Naive thymus-derived CD4-positive, alpha-beta T cell (primary cell): Measurements from ENCODE around the gene CKMT2. TPM values are rescaled to one million over a fixed set of nuclear protein-coding genes. Genes with fewer than 3 reads are reported as not detected.
A peak's percentile ranks its signal among the peaks of the same experiment; 100 is the strongest.

Source experiments
- ATAC-seq: fragments of 150-1000 bp; cut with Tn5 transposase; 2 replicates; pipeline ENCODE4 v1.10.0; 2021; ENCODE audit warnings: mild to moderate bottlenecking, moderate library complexity
- CTCF ChIA-PET: fragments of 350-600 bp; sonication (Branson Sonifier 250); formaldehyde crosslinking; loops from one replicate; lab custom pipeline; 2021; ENCODE audit warnings: antibody characterized with exemption; lab: Charles Lee
- POLR2A ChIA-PET: fragments of 350-600 bp; sonication (Branson Sonifier 250); formaldehyde crosslinking; loops from one replicate; lab custom pipeline; 2021; ENCODE audit warnings: antibody characterized with exemption, inconsistent platforms; lab: Charles Lee
- DNase-seq, 9 donors: peaks; one replicate each; pipeline versions ENCODE4 v3.0.0 to v3.0.0-alpha.2; 2020 to 2022; ENCODE audit warnings: mixed read lengths in 1 of 9
- H3K27ac ChIP-seq: one replicate; pipeline ENCODE4 v1.7.0; 2013; ENCODE audit warnings: mild to moderate bottlenecking, low read depth, low read length, moderate library complexity
- H3K27me3 ChIP-seq, 2 donors: one replicate each; pipeline ENCODE4 v1.7.0; 2013; ENCODE audit warnings: low read length in 2 of 2, mild to moderate bottlenecking in 2 of 2, moderate library complexity in 2 of 2; ENCODE audit not compliant: control insufficient read depth in 2 of 2, insufficient read depth in 2 of 2
- H3K36me3 ChIP-seq, 3 experiments: 1 replicate in 2 of 3; 2 replicates in 1 of 3; pipeline ENCODE4 v1.7.0; 2013; ENCODE audit warnings: low read length in 3 of 3, mild to moderate bottlenecking in 3 of 3, moderate library complexity in 1 of 3; ENCODE audit not compliant: insufficient read depth in 3 of 3, control insufficient read depth in 2 of 3
- H3K4me1 ChIP-seq, 2 donors: one replicate each; pipeline ENCODE4 v1.7.0; 2013; ENCODE audit warnings: low read length in 2 of 2, mild to moderate bottlenecking in 2 of 2, moderate library complexity in 1 of 2; ENCODE audit not compliant: control insufficient read depth in 2 of 2, insufficient read depth in 2 of 2
- H3K4me3 ChIP-seq: 2 replicates; pipeline ENCODE4 v1.7.0; 2013; ENCODE audit warnings: mild to moderate bottlenecking, low read length
- H3K9me3 ChIP-seq, 3 experiments: 1 replicate in 2 of 3; 2 replicates in 1 of 3; pipeline ENCODE4 v1.7.0; 2013; ENCODE audit warnings: low read length in 3 of 3; ENCODE audit not compliant: control insufficient read depth in 2 of 3
- H3K27ac Mint-ChIP-seq, 9 donors: one replicate each; pipeline ENCODE4 v1.8.0; 2020 to 2022; ENCODE audit warnings: mixed read lengths in 9 of 9, mild to moderate bottlenecking in 8 of 9, moderate library complexity in 5 of 9, inconsistent platforms in 2 of 9
- H3K27me3 Mint-ChIP-seq, 5 donors: one replicate each; pipeline ENCODE4 v1.8.0; 2021 to 2022; ENCODE audit warnings: mixed read lengths in 5 of 5, mild to moderate bottlenecking in 1 of 5
- H3K36me3 Mint-ChIP-seq, 5 donors: one replicate each; pipeline ENCODE4 v1.8.0; 2020 to 2022; ENCODE audit warnings: mixed read lengths in 5 of 5, mild to moderate bottlenecking in 3 of 5, inconsistent platforms in 1 of 5
- H3K4me1 Mint-ChIP-seq, 7 donors: one replicate each; pipeline ENCODE4 v1.8.0; 2020 to 2022; ENCODE audit warnings: mixed read lengths in 7 of 7, mild to moderate bottlenecking in 3 of 7, inconsistent platforms in 1 of 7
- H3K4me3 Mint-ChIP-seq, 10 donors: one replicate each; pipeline ENCODE4 v1.8.0; 2020 to 2022; ENCODE audit warnings: mild to moderate bottlenecking in 10 of 10, mixed read lengths in 10 of 10, moderate library complexity in 6 of 10, inconsistent platforms in 2 of 10
- H3K9me3 Mint-ChIP-seq, 11 donors: one replicate each; pipeline ENCODE4 v1.8.0; 2020 to 2022; ENCODE audit warnings: mixed read lengths in 11 of 11, mild to moderate bottlenecking in 4 of 11, inconsistent platforms in 1 of 11, moderate library complexity in 1 of 11
- intact Hi-C, 2 donors: fragments of 100-400 bp; cut with micrococcal nuclease; formaldehyde crosslinking; loops; one replicate each; pipeline ENCODE4 v1.15.1; 2023
- polyA plus RNA-seq, 2 donors: library from polyadenylated mRNA; unstranded; fragments of 300-500 nt; fragmentation: Illumina TruSeq; gene quantifications; one replicate each; pipeline ENCODE4 v1.2.3, GENCODE V29; 2021
- total RNA-seq, 6 experiments: library from RNA in 5 of 6; stranded (reverse) in 5 of 6; gene quantifications; 1 replicate in 5 of 6; 2 replicates in 1 of 6; pipeline ENCODE4 v1.2.3 and lab custom pipeline; 2021 to 2026

CKMT2 gene
- total and polyA plus RNA-seq, 7 experiments from 2014 or later, result not detected

DNA sequence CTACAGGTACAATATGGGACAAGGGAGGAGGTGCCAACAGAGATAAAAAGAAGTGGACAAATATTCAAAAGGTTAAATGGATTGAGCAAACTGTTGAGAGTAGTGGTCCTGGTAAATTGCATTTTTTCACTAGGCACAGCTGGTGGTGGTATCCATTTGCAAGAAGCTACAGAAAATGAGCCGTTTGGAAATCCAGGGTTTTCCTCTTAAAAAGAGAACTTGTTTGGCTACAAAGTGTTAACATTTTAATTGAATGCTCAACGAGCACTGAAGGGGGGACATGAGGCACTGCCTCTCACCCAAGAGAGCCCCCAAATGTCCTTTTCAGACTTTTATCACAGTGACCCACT, 67.8 kb downstream of the CKMT2 start:
- H3K4me3 Mint-ChIP-seq, result peak overlapping the region; percentile 91 to 99 (median 96)
- H3K27ac ChIP-seq, result peak overlapping the region; percentile 96
- intact Hi-C loops, result loop anchor here (1.0 to 10.0 kb wide), 22 partner anchors 234 to 1789 kb away; partner anchors contain the start of genes DHFR (in 2 of the 2), HOMER1 (in 2 of the 2), MSH3 (in 2 of the 2) and RPS23 (in 2 of the 2)
- H3K27me3 Mint-ChIP-seq, result no peaks in the 10 kb centered on the region
- ATAC-seq (no peak), DNase-seq (peak in 1 of 9 donors; percentile 2)
- peaks cover 36 to 68% (median 55%) of the 10 kb centered on the region in 7 donors for H3K4me1 Mint-ChIP-seq
- H3K36me3 Mint-ChIP-seq, result peaks cover 4 to 10% (median 9%) of the 10 kb centered on the region in 5 donors
- no peaks in the 10 kb centered on the region for H3K27me3 ChIP-seq
- H3K36me3 ChIP-seq, result peaks cover 0 to 6% (median 0%) of the 10 kb centered on the region in 3 experiments
- H3K4me1 ChIP-seq, result peaks cover 14 to 21% of the 10 kb centered on the region in 2 donors
- no peaks in the 10 kb centered on the region for H3K9me3 ChIP-seq
- peaks cover 0 to 3% (median 0%) of the 10 kb centered on the region in 11 donors for H3K9me3 Mint-ChIP-seq
- POLR2A ChIA-PET, result interaction anchor here (0.8 to 1.0 kb wide), 2 partner anchors 20 to 52 kb away, joined by 3 read pairs; no protein-coding TSS in a partner anchor
- H3K27ac Mint-ChIP-seq, result peak overlapping the region; percentile 92 to 99 (median 98)
- CTCF ChIA-PET, result interaction anchor here (1.5 kb wide), 2 partner anchors 9 to 612 kb away, joined by 3 to 5 read pairs; no protein-coding TSS in a partner anchor
- peak overlapping the region; percentile 75 for H3K4me3 ChIP-seq

DNA sequence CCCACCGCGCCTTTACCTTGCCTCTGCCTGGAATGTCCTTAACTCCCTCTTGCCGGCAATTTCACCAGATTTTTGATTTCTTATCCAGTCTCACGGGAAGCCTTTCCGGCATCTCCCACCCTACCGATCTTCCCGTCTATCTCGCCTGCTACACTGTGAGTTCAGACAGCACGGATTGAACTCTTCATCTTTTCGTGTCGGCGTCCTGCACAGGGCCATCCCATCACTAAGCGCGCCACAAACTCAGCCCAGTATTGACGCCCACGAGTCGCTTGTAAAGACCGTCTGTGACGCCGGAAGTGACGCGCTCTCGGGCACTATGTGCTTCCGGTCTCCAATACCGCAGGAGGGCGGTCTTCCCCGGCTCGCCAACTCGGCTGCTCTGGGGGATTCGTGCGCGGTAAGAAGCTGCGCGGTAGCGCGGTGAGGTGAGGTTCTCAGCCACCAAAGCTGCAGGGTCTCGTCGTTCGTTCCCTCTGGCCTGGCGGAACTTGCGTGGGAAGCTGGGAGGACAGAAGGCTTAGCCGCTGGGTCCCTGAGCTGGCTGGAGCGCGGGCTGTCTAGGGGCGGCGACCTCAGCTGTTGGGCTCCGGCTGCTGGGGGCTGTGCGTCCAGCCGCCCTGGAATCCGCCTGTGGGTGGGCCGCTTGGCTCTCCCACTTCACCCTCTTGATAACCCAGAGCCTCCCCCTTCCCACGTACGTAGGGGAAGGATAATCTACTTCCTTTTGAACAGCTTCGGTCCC, 68.3 kb downstream of the CKMT2 start, which contains the start of gene ZCCHC9:
Gene ZCCHC9, plus strand, starts transcription at position 317 of the 745 bp plus-strand sequence. CDS start 3,171 bp downstream, outside the sequence.
- intact Hi-C loops, result loop anchor here (1.0 to 10.0 kb wide), 22 partner anchors 233 to 1789 kb away; partner anchors contain the start of genes DHFR (in 2 of the 2), HOMER1 (in 2 of the 2), MSH3 (in 2 of the 2) and RPS23 (in 2 of the 2)
- Mint-ChIP-seq H3K27me3 (no peaks in the 10 kb centered on the region), H3K4me1 (peaks cover 34 to 73% (median 55%) of the 10 kb centered on the region in 7 donors), H3K27ac (peak within 1 kb of the TSS; percentile 92 to 99 (median 98)), H3K4me3 (peak within 1 kb of the TSS; percentile 91 to 99 (median 96)), H3K9me3 (peaks cover 0 to 3% (median 0%) of the 10 kb centered on the region in 11 donors), H3K36me3 (peaks cover 4 to 10% (median 9%) of the 10 kb centered on the region in 5 donors)
- ChIA-PET POLR2A (interaction anchor here (0.6 to 1.0 kb wide), 5 partner anchors 19 to 647 kb away, joined by 3 read pairs; partner anchors contain the start of gene MSH3), CTCF (interaction anchor here (0.5 to 0.6 kb wide), 3 partner anchors 32 to 1021 kb away, joined by 3 to 5 read pairs (median 4); no protein-coding TSS in a partner anchor)
- no peaks in the 10 kb centered on the region for H3K9me3 ChIP-seq
- H3K27ac ChIP-seq, result peak within 1 kb of the TSS; percentile 96
- H3K4me1 ChIP-seq, result peaks cover 14 to 21% of the 10 kb centered on the region in 2 donors
- H3K4me3 ChIP-seq, result peak within 1 kb of the TSS; percentile 75
- DNase-seq (peak; percentile 84 to 94 (median 90)), ATAC-seq (peak; percentile 96)
- no peaks in the 10 kb centered on the region for H3K27me3 ChIP-seq
- H3K36me3 ChIP-seq, result peaks cover 0 to 6% (median 0%) of the 10 kb centered on the region in 3 experiments

DNA sequence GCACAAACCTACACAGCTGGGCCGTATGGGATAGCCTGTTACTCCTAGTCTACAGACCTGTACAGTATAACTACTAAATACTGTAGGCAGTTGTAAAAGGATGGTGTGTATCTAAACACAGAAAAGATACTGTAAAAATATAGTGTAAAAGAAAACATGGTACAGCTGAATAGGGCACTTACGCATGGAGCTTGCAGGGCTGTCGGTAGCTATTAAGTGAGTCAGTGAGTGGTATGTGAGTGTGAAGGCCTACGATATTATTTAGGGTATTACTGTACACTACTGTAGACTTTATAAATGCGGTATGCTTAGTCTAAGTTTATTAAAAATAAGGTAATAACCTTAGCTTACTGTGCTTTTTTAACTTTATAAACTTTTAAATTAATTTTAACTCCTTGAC, 69.5 kb downstream of the CKMT2 start:
- CTCF ChIA-PET, result interaction anchor here (0.6 to 0.7 kb wide), 2 partner anchors 53 to 1512 kb away, joined by 4 read pairs; no protein-coding TSS in a partner anchor
- Histone ChIP-seq H3K4me1 (peaks cover 14 to 21% of the 10 kb centered on the region in 2 donors), H3K4me3 (peak overlapping the region; percentile 75), H3K36me3 (peaks cover 0 to 6% (median 0%) of the 10 kb centered on the region in 3 experiments), H3K9me3 (no peaks in the 10 kb centered on the region), H3K27ac (peak overlapping the region; percentile 96), H3K27me3 (no peaks in the 10 kb centered on the region)
- Mint-ChIP-seq H3K4me3 (peak overlapping the region; percentile 91 to 99 (median 96)), H3K27ac (peak overlapping the region in 8 of 9 donors; percentile 92 to 99 (median 97)), H3K36me3 (peaks cover 4 to 10% (median 9%) of the 10 kb centered on the region in 5 donors), H3K27me3 (no peaks in the 10 kb centered on the region), H3K9me3 (peaks cover 0 to 3% (median 0%) of the 10 kb centered on the region in 11 donors), H3K4me1 (peaks cover 34 to 74% (median 55%) of the 10 kb centered on the region in 7 donors)
- intact Hi-C loops, result loop anchor here (5.0 to 10.0 kb wide), 8 partner anchors 232 to 1790 kb away; partner anchors contain the start of genes HOMER1 (in 2 of the 2) and MTX3 (in 1 of the 2)
- POLR2A ChIA-PET, result interaction anchor here (0.7 to 1.4 kb wide), 3 partner anchors 648 to 1788 kb away, joined by 3 to 4 read pairs (median 3); partner anchors contain the start of genes HOMER1, MSH3 and RPS23
- ATAC-seq (no peak), DNase-seq (no peak)

DNA sequence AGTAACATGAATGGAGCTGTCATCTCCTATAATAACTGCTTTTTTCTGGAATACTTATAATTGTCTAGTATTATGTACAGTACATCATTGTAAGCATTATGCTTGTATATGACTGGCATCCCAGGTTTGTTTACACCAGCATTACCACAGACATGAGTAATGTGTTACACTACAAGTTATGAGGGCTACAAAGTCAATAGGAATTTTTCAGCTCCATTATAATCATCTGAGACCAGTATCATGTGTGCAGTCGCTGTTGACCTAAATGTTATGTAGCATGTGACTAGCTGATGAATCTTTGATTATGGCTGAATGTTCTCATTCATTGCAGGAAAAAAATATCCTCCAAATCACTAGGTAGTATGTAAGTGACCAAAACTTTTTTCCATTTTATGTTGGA, 70.4 kb downstream of the CKMT2 start:
- no peaks in the 10 kb centered on the region for H3K27me3 Mint-ChIP-seq
- H3K4me3 Mint-ChIP-seq, result peak overlapping the region in 9 of 10 donors; percentile 11 to 68 (median 54)
- intact Hi-C loops, result loop anchor here (5.0 to 10.0 kb wide), 8 partner anchors 231 to 1791 kb away; partner anchors contain the start of genes HOMER1 (in 2 of the 2) and MTX3 (in 1 of the 2)
- no peaks in the 10 kb centered on the region for H3K9me3 ChIP-seq
- ChIA-PET POLR2A (interaction anchor here (1.4 kb wide), 1 partner anchor 974 kb away, joined by 3 read pairs; the partner anchor contains the start of gene RPS23), CTCF (interaction anchor here (0.6 kb wide), 1 partner anchor 212 kb away, joined by 3 read pairs; no protein-coding TSS in a partner anchor)
- ATAC-seq, result no peak
- peaks cover 31 to 69% (median 52%) of the 10 kb centered on the region in 7 donors for H3K4me1 Mint-ChIP-seq
- no peak for DNase-seq
- H3K36me3 Mint-ChIP-seq, result peaks cover 4 to 12% (median 6%) of the 10 kb centered on the region in 5 donors
- no peaks in the 10 kb centered on the region for H3K27me3 ChIP-seq
- H3K27ac Mint-ChIP-seq, result peak overlapping the region in 2 of 9 donors; percentile 32 to 52
- peaks cover 0 to 3% (median 0%) of the 10 kb centered on the region in 11 donors for H3K9me3 Mint-ChIP-seq
- peaks cover 0 to 6% (median 0%) of the 10 kb centered on the region in 3 experiments for H3K36me3 ChIP-seq
- H3K27ac ChIP-seq, result no peak overlapping the region
- peaks cover 14 to 21% of the 10 kb centered on the region in 2 donors for H3K4me1 ChIP-seq
- no peak overlapping the region for H3K4me3 ChIP-seq

DNA sequence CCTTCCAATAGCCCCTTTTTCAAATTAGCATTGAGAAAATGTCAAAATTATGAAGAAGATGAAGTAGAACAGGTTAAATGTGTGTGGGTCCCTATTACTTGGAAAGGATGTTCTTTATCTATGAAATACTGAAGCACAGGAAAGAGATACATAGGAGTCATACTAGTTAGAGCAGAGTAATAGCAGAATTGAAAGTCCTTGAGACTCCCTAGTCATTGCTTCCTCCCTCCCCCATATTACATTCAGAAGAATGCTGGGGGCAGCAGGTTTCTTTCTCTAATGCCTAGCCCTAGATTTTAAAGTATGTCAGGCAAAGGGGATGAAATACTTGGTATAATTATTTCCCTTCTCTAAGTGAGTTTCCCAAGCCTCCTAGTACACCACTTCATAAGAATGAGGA, 72.7 kb downstream of the CKMT2 start:
- ATAC-seq, result no peak
- Mint-ChIP-seq H3K36me3 (peaks cover 4 to 21% (median 11%) of the 10 kb centered on the region in 5 donors), H3K9me3 (peaks cover 0 to 3% (median 0%) of the 10 kb centered on the region in 11 donors), H3K27ac (no peak overlapping the region), H3K4me1 (peaks cover 17 to 47% (median 31%) of the 10 kb centered on the region in 7 donors), H3K27me3 (no peaks in the 10 kb centered on the region), H3K4me3 (no peak overlapping the region)
- H3K9me3 ChIP-seq, result no peaks in the 10 kb centered on the region
- POLR2A ChIA-PET, result no interaction called here
- H3K4me1 ChIP-seq, result peaks cover 2 to 11% of the 10 kb centered on the region in 2 donors
- intact Hi-C loops, result loop anchor here (10.0 kb wide), 4 partner anchors 229 to 1311 kb away; partner anchors contain the start of gene MTX3 (in 1 of the 2)
- DNase-seq, result no peak
- no peak overlapping the region for H3K27ac ChIP-seq
- peaks cover 0 to 20% (median 5%) of the 10 kb centered on the region in 3 experiments for H3K36me3 ChIP-seq
- no peak overlapping the region for H3K4me3 ChIP-seq
- H3K27me3 ChIP-seq, result no peaks in the 10 kb centered on the region
- CTCF ChIA-PET, result no interaction called here
